GM18517 (cell line): Measurements from ENCODE around the gene SARM1.
A peak's percentile ranks its signal among the peaks of the same experiment; 100 is the strongest.

Experiments
- ATAC-seq: cut with Tn5 transposase; IDR thresholded peaks from one replicate; pipeline ENCODE4 v1.9.1; 2021; ENCODE audit warnings: mild to moderate bottlenecking, moderate library complexity; ENCODE audit not compliant: unreplicated experiment

The SARM1 gene

GRCh38 chr17:28367641-28368305, 3.7 kb upstream of the SARM1 start:
- ATAC-seq, result no peak

- ATAC-seq, result no peak
These were observed 3.1 kb upstream of the SARM1 start for GRCh38 chr17:28368306-28368831.

DNA sequence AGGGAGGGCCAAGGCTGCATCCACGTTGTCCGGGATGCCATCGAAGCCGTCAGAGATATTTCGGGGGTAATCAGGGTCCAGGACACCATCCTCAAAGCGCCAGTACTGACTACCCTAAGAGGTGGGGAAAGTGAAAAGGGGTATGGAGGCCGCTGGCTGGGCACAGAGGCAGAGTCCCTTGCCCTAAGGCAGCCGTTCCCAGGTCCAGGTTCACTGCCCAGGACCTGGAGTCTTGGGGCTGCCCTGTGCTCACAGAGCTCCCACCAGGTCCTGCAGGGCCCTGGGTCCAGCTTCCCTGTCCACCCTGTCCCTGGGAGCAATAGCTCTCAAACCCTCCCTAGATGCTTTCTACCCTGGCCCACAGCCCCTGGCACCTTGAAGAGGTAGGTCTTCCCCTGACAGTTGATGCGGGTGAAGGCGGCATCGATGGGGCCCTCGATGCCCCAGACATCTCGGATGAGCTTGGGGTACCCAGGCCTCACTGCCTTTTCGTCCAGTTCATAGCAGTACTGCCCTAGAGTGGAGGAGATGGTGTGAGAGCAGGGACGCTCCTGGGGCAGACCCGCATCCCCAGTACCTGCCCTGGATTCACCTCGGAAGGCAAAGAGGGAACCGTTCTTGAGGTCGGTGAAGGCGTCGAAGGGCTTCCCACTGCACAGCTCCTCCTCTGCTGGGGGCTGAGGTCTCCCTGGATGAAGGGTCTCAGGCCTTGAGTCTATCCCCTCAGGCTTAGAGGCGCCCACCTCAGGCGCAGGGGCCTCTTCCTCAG, 2.4 kb upstream of the SARM1 start:
- no peak for ATAC-seq

- no peak for ATAC-seq
These were observed 1.8 kb upstream of the SARM1 start for GRCh38 chr17:28369684-28370034.

- ATAC-seq, result no peak
These were observed 1.3 kb upstream of the SARM1 start, which contains the start of gene VTN for GRCh38 chr17:28370035-28370743. Gene VTN, minus strand, starts transcription at chr17:28370307. Its CDS starts 104 bp downstream, at chr17:28370203.

GRCh38 chr17:28370744-28371103, 770 bp upstream of the SARM1 start:
- no peak for ATAC-seq

DNA sequence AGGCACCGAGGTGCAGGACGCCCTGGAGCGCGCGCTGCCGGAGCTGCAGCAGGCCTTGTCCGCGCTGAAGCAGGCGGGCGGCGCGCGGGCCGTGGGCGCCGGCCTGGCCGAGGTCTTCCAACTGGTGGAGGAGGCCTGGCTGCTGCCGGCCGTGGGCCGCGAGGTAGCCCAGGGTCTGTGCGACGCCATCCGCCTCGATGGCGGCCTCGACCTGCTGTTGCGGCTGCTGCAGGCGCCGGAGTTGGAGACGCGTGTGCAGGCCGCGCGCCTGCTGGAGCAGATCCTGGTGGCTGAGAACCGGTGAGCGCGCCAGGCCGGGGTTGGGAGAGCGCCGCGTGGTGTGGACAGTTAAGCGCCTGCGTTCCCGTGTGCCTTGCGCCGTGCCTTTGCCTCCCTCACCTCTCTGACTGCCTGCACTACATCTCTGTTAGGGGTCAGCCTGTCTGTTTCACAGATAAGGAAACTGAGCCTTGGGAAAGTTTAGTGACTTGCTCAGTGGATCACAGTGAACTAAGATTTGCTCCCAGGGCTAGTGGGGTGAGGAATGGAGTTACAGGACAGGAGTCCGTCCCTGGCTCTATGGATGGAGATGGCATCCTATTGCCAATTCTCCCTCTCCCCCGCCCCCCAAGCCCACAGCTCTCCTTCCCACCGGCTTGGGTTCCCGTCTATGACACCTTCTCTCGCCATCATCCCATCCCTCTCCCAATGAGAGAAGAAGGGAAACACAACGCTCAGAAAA, 880 bp downstream of the SARM1 start:
- ATAC-seq, result peak; percentile 31

GRCh38 chr17:28372945-28373274, 1.4 kb downstream of the SARM1 start:
- ATAC-seq, result no peak

- ATAC-seq, result no peak
These were observed 8.6 kb downstream of the SARM1 start for GRCh38 chr17:28379814-28380801.

DNA sequence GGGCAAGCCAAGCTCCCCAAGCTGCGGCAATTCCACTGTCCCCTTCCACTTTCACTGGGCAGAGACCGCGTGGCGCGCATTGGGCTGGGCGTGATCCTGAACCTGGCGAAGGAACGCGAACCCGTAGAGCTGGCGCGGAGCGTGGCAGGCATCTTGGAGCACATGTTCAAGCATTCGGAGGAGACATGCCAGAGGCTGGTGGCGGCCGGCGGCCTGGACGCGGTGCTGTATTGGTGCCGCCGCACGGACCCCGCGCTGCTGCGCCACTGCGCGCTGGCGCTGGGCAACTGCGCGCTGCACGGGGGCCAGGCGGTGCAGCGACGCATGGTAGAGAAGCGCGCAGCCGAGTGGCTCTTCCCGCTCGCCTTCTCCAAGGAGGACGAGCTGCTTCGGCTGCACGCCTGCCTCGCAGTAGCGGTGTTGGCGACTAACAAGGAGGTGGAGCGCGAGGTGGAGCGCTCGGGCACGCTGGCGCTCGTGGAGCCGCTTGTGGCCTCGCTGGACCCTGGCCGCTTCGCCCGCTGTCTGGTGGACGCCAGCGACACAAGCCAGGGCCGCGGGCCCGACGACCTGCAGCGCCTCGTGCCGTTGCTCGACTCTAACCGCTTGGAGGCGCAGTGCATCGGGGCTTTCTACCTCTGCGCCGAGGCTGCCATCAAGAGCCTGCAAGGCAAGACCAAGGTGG, 9.8 kb downstream of the SARM1 start:
- ATAC-seq, result no peak

- ATAC-seq, result no peak
These were observed 13.0 kb downstream of the SARM1 start for GRCh38 chr17:28384281-28385036.

DNA sequence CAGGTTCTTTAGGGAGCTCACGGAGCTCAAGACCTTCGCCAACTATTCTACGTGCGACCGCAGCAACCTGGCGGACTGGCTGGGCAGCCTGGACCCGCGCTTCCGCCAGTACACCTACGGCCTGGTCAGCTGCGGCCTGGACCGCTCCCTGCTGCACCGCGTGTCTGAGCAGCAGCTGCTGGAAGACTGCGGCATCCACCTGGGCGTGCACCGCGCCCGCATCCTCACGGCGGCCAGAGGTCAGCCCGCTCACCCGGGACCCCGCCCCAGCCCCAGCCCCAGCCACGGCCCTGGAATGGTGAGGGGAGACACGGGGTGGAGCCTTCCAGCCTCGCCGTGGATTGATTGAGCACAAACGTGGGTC, 13.5 kb downstream of the SARM1 start:
- ATAC-seq, result no peak

- ATAC-seq, result no peak
These were observed 13.9 kb downstream of the SARM1 start for GRCh38 chr17:28385406-28385805.

DNA sequence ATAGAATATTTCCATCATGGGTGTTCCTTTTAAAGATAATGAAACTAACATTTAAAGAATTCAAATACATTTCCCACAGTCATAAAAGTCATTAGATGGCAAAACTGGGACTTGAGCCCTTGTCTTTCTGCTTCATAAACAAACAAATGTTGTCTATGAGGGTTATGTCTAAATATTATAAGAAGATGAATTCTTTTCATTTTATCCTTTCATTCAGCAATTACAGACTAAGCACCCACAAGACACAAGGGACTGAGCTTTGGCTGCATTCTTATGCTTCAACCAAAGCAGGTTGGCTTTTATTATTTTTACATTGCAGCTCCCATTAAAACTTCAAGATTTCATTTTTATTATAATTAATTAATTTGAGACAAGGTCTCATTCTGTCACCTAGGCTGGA, 14.9 kb downstream of the SARM1 start:
- no peak for ATAC-seq

- ATAC-seq, result no peak
These were observed 16.6 kb downstream of the SARM1 start for GRCh38 chr17:28388106-28388505.

DNA sequence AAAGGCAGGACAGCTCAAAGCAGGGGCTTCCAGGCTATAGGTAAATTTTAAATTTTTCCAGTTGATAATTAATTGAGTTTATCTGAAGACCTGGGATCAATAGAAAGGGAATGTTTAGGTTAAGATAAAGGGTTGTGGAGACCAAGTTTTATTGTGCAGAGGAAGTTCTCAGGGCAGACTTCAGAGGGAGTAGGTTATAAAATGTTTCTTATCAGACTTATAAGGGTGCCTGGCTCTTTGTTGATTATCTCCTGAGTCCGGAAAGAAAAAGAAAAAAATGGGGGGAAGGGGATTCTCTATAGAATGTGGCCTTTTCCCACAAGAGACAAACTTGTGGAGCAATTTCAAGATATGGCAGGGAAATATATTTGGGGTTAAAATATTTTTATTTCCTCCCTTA, 18.6 kb downstream of the SARM1 start:
- no peak for ATAC-seq

DNA sequence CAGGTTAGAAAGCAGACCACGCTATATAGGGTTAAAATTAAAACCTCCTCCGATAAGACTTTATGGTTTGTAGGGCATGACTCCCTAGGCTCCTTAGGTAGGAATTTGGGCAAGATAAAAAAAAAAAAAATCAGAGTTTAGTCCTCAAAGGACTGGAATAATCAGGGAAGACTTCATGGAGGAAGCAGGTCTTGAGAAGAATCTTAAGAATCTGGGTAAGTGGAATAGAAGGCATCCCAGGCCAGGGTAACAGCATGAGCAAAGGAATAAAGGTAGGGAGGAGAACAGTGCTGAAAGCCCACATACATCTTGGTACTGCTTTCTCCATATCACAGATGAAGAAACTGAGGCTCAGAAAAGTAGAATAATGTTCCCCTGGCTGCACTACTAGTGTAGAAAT, 19.1 kb downstream of the SARM1 start:
- no peak for ATAC-seq

DNA sequence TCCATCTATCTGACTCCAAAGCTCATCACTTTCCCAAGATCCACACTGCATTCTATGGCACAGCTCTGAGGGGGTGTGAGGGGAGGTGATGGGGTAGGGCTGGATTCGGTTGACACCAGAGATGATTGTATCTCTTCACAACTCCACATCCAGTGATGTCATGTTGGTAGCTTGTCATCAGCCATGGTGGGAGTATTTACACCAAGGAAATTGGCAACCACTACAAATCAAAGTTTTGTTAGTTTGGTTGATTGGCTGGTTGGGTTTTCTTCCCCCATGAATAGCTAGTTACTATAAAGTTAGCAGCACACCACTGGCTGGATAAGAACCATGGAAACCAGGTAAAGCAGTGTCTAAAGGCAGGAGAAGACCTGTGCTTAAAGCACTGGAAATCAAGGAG, 19.5 kb downstream of the SARM1 start:
- no peak for ATAC-seq

DNA sequence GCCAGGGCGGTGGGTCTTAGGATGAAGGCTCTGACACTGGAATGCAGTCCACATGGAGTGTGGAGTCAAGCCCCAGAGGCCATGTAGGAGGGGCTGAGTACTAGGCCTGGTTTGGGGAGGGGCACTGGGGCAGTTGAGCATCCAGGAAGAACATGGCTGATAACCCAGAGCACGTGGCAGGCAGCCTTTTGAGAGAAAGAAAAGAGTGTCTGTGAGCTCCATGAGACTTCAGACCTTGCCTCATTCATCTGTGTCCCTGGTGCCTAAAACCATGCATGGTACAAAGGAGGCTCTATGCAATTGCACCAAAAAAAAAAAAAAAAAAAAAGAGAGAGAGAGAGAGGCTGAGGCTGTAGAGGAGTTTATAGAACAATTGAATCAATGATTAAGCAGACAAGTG, 19.9 kb downstream of the SARM1 start:
- ATAC-seq, result no peak
